Measurements from ENCODE around the gene CFAP299.

GRCh38 chr4:80831383-80832361 lies 496.1 kb downstream of the CFAP299 start:
- TF ChIP-seq POLR2A (IDR thresholded peaks at IDR 0.05), result no peak
- TF ChIP-seq, protein P1, sequence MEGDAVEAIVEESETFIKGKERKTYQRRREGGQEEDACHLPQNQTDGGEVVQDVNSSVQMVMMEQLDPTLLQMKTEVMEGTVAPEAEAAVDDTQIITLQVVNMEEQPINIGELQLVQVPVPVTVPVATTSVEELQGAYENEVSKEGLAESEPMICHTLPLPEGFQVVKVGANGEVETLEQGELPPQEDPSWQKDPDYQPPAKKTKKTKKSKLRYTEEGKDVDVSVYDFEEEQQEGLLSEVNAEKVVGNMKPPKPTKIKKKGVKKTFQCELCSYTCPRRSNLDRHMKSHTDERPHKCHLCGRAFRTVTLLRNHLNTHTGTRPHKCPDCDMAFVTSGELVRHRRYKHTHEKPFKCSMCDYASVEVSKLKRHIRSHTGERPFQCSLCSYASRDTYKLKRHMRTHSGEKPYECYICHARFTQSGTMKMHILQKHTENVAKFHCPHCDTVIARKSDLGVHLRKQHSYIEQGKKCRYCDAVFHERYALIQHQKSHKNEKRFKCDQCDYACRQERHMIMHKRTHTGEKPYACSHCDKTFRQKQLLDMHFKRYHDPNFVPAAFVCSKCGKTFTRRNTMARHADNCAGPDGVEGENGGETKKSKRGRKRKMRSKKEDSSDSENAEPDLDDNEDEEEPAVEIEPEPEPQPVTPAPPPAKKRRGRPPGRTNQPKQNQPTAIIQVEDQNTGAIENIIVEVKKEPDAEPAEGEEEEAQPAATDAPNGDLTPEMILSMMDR (IDR thresholded peaks at IDR 0.05 in 8 of 11, conservative IDR thresholded peaks at IDR 0.05 in 3 of 11), result no peak
